Activated naive CD8-positive, alpha-beta T cell (primary cell): ENCODE results near the gene PDE8A.
"Not testable (repeated sequence)": the region's sequence is repeated elsewhere in the genome, so short reads cannot be mapped to it uniquely, and the experiment has no call there.

Experiments
- H3K27ac Mint-ChIP-seq: one replicate; pipeline ENCODE4 v1.8.0; 2021; ENCODE audit warnings: mixed read lengths
- H3K27me3 Mint-ChIP-seq: one replicate; pipeline ENCODE4 v1.8.0; 2021; ENCODE audit warnings: mixed read lengths
- H3K36me3 Mint-ChIP-seq: one replicate; pipeline ENCODE4 v1.8.0; 2021; ENCODE audit warnings: mixed read lengths
- H3K4me1 Mint-ChIP-seq: one replicate; pipeline ENCODE4 v1.8.0; 2021; ENCODE audit warnings: low read depth, mixed read lengths
- H3K4me3 Mint-ChIP-seq: one replicate; pipeline ENCODE4 v1.8.0; 2021; ENCODE audit warnings: mild to moderate bottlenecking, mixed read lengths
- H3K9me3 Mint-ChIP-seq: one replicate; pipeline ENCODE4 v1.8.0; 2021; ENCODE audit warnings: low read depth, mixed read lengths

The PDE8A gene

GRCh38 chr15:85172846-85173490 lies 191.3 kb downstream of the PDE8A start:
- H3K9me3 Mint-ChIP-seq = no peaks in the 10 kb centered on the region
- peaks cover 10% of the 10 kb centered on the region for H3K27me3 Mint-ChIP-seq

GRCh38 chr15:85173630-85174029 lies 192.0 kb downstream of the PDE8A start:
- not testable (repeated sequence) for H3K27ac Mint-ChIP-seq, H3K27me3 Mint-ChIP-seq, H3K9me3 Mint-ChIP-seq, H3K4me1 Mint-ChIP-seq, H3K36me3 Mint-ChIP-seq, H3K4me3 Mint-ChIP-seq

More at GRCh38 chr15:85172846-85173490, 191.3 kb downstream of the PDE8A start:
- no peak overlapping the region for H3K27ac Mint-ChIP-seq
- H3K4me3 Mint-ChIP-seq = no peak overlapping the region
- H3K4me1 Mint-ChIP-seq = peaks cover 3% of the 10 kb centered on the region
- no peaks in the 10 kb centered on the region for H3K36me3 Mint-ChIP-seq

- no peaks in the 10 kb centered on the region for H3K36me3 Mint-ChIP-seq
- peaks cover 10% of the 10 kb centered on the region for H3K27me3 Mint-ChIP-seq
- H3K27ac Mint-ChIP-seq = no peak overlapping the region
- no peaks in the 10 kb centered on the region for H3K4me1 Mint-ChIP-seq
- no peaks in the 10 kb centered on the region for H3K9me3 Mint-ChIP-seq
- H3K4me3 Mint-ChIP-seq = no peak overlapping the region
These were observed 192.9 kb downstream of the PDE8A start for GRCh38 chr15:85174521-85174920.

GRCh38 chr15:85177042-85177515 lies 195.4 kb downstream of the PDE8A start:
- not testable (repeated sequence) for H3K27me3 Mint-ChIP-seq, H3K36me3 Mint-ChIP-seq, H3K9me3 Mint-ChIP-seq, H3K4me3 Mint-ChIP-seq, H3K4me1 Mint-ChIP-seq, H3K27ac Mint-ChIP-seq

GRCh38 chr15:85178308-85178707 lies 196.7 kb downstream of the PDE8A start:
- Mint-ChIP-seq H3K36me3 (no peaks in the 10 kb centered on the region), H3K27me3 (peaks cover 2% of the 10 kb centered on the region), H3K9me3 (no peaks in the 10 kb centered on the region), H3K4me1 (no peaks in the 10 kb centered on the region), H3K4me3 (no peak overlapping the region), H3K27ac (no peak overlapping the region)

GRCh38 chr15:85179700-85180099 lies 198.0 kb downstream of the PDE8A start:
- Mint-ChIP-seq H3K27ac (no peak overlapping the region), H3K4me1 (no peaks in the 10 kb centered on the region), H3K9me3 (no peaks in the 10 kb centered on the region), H3K36me3 (no peaks in the 10 kb centered on the region), H3K27me3 (no peaks in the 10 kb centered on the region), H3K4me3 (no peak overlapping the region)

GRCh38 chr15:85185350-85185749 lies 203.7 kb downstream of the PDE8A start:
- H3K36me3 Mint-ChIP-seq, H3K4me3 Mint-ChIP-seq, H3K27ac Mint-ChIP-seq, H3K4me1 Mint-ChIP-seq, H3K27me3 Mint-ChIP-seq, H3K9me3 Mint-ChIP-seq: not testable (repeated sequence)

GRCh38 chr15:85188171-85188577 lies 206.5 kb downstream of the PDE8A start:
- not testable (repeated sequence) for H3K9me3 Mint-ChIP-seq, H3K4me1 Mint-ChIP-seq, H3K27me3 Mint-ChIP-seq, H3K36me3 Mint-ChIP-seq, H3K27ac Mint-ChIP-seq, H3K4me3 Mint-ChIP-seq
